GM19238 (cell line): Measurements from ENCODE around the gene GFOD2.
"Not testable (repeated sequence)": the region's sequence is repeated elsewhere in the genome, so short reads cannot be mapped to it uniquely, and the experiment has no call there.

Experiments used
- DNase-seq: peaks from one replicate; pipeline ENCODE4 v3.0.0; 2011; ENCODE audit warnings: low spot score; ENCODE audit not compliant: insufficient read length

Gene GFOD2

GRCh38 chr16:67707210-67707609, 11.9 kb downstream of the GFOD2 start:
- DNase-seq = no peak

DNA sequence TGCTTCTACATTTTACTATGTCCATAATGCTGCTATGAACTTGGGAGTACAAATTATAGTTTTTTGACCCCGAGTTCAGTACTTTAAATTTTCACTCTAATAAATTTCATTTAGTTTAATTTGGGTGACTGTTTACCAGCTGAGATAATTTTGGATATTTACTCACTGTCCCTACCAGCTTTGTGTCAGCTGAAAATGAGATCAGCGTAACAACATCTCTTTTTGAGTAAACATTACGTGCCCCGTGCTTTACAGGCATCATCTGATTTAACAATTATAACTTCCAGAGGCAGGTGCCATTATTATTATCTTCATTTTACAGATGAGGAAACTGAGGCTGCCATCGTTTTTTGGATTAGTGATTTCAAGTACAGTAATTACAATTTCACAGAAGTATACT, 15.0 kb downstream of the GFOD2 start:
- DNase-seq = no peak

DNA sequence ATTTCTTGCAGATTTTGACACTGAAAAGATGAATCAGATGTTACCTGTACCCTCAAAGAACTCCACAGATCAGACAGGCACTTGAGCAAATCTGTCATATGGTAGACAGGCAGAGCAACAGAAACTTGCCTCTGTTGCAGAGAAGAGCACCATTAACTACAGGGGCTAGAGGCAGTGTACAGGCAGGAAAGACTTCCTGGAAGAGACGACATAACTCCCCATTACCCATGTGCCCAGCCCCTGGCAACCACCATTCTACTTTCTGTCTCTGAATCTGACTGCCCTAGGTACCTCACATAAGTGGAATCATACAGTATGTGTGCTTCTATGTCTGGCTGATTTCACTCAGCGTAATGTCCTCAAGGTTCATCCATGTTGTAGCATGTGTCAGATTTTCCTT, 15.5 kb downstream of the GFOD2 start:
- no peak for DNase-seq

DNA sequence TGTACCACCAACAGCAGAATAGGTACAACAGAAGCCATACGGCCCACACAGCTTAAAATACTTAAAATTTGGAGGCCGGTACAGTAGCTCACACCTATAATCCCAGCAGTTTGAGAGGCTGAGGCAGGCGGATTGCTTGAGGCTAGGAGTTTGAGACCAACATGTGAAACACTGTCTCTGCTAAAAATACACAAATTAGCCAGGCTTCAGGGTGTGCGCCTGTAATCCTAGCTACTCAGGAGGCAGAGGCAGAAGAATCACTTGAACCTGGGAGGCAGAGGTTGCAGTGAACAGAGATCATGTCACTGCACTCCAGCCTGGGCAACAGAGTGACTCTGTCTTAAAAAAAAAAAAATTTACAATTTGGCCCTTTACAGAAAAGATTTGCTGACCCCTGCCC, 17.0 kb downstream of the GFOD2 start:
- DNase-seq = no peak

- DNase-seq = no peak
Observed at GRCh38 chr16:67701420-67701819, 17.7 kb downstream of the GFOD2 start.

- DNase-seq = no peak
Observed at GRCh38 chr16:67699265-67699664, 19.9 kb downstream of the GFOD2 start.

GRCh38 chr16:67697422-67698185, 21.5 kb downstream of the GFOD2 start:
- DNase-seq = no peak

GRCh38 chr16:67694611-67695010, 24.5 kb downstream of the GFOD2 start:
- no peak for DNase-seq

GRCh38 chr16:67693517-67694285, 25.4 kb downstream of the GFOD2 start:
- DNase-seq = not testable (repeated sequence)

- no peak for DNase-seq
Observed at GRCh38 chr16:67685388-67686112, 33.6 kb downstream of the GFOD2 start.

- no peak for DNase-seq
Observed at GRCh38 chr16:67683767-67684166, 35.3 kb downstream of the GFOD2 start.

GRCh38 chr16:67679935-67680897, 38.9 kb downstream of the GFOD2 start:
- no peak for DNase-seq

DNA sequence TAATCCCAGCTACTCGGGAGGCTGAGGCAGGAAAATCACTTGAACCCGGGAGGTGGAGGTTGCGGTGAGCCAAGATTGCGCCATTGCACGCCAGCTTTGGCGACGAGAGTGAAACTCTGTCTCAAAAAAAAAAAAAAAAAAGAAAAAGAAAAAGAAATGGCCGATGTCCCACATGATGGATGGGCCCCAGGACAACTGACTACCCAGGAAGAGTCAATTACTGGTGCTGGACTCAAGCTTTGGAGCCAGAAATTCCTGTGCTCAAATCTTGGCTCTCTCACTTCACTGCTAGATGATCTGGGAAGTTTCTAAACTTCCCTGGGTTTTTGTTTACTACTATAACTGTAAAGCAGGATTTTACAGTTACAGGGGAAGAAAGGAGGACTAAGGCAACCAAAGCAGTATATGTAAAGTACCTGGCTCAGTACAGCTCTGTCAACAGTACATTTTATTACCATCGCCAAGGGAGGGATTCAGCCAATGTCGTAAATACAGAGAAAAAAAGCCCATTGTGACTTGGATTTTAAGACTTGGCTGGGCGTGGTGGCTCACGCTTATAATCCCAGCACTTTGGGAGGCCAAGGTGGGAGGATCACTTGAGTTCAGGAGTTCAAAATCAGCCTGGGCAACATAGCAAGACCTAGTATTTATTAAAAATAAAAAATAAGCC, 40.6 kb downstream of the GFOD2 start:
- DNase-seq = no peak

GRCh38 chr16:67677712-67678111, 41.4 kb downstream of the GFOD2 start:
- DNase-seq = no peak

GRCh38 chr16:67676939-67677338, 42.2 kb downstream of the GFOD2 start:
- DNase-seq = no peak

DNA sequence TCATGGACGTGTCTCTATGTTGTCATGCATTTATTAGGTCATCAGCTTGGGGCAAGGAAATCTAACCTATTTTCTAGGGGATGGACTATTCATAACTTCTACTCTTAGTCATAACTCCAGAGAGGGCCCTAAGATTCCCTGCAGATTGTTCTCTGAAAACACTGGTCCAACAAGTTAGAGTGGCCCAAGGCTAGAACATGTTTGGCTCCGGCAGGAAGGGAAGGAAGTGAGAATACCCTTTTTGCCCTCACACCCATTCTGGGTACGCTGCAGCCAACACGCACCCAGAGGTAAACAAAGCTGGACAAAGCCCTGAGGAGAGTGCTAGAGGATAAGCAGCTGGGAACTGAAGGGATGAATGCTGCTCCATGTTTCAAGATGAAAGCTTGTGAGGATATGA, 42.6 kb downstream of the GFOD2 start:
- DNase-seq = no peak

GRCh38 chr16:67675999-67676398, 43.1 kb downstream of the GFOD2 start:
- no peak for DNase-seq

DNA sequence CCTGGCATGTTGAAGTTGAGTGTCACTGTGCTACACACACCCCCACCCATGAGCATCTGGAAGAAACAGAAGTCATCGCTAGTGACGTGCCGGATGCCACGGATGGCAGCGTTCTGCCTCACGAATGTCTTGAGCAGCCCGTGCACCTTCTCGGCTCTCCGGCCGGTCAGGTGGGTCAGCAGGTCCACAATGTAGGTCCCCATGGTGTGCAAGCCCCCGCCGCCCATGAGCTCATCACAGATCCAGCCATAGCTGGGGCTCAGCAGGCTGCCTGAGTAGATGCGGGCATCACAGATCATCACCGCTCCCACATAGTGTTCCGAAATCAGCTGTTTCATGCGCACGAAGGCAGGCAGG, 43.6 kb downstream of the GFOD2 start:
- no peak for DNase-seq

GRCh38 chr16:67674851-67675578, 44.1 kb downstream of the GFOD2 start:
- DNase-seq = no peak
